CD14-positive monocyte (primary cell): ENCODE measurements around the gene ADAMTS17. TPM values are rescaled to one million over a fixed set of nuclear protein-coding genes. Genes with fewer than 3 reads are reported as not detected.

ENCODE experiments used
- DNase-seq, 3 donors: peaks; one replicate each; pipeline ENCODE4 v3.0.0-alpha.2; 2011 to 2022
- H2AFZ ChIP-seq: 2 replicates; pipeline ENCODE4 v1.6.0; 2012; ENCODE audit warnings: mild to moderate bottlenecking, low read depth, low read length, inconsistent platforms; ENCODE audit not compliant: insufficient read depth, poor library complexity, severe bottlenecking
- H3K27ac ChIP-seq, 2 donors: 1 replicate in 1 of 2; 2 replicates in 1 of 2; pipeline ENCODE4 v1.5.1; 2012 to 2013; ENCODE audit warnings: low read length in 2 of 2, control low read depth in 1 of 2, inconsistent platforms in 1 of 2, low read depth in 1 of 2, mild to moderate bottlenecking in 1 of 2
- H3K27me3 ChIP-seq, 2 donors: one replicate each; pipeline versions ENCODE4 v1.6.0 to v1.6.1; 2011 to 2013; ENCODE audit warnings: low read length in 2 of 2; ENCODE audit not compliant: control insufficient read depth in 2 of 2, insufficient read depth in 2 of 2
- H3K36me3 ChIP-seq, 2 donors: replicated peaks in 1 of 2; 1 replicate in 1 of 2; 2 replicates in 1 of 2; pipeline versions ENCODE4 v1.5.1 to v1.6.1; 2012 to 2013; ENCODE audit warnings: low read length in 2 of 2, control low read depth in 1 of 2, inconsistent platforms in 1 of 2, mild to moderate bottlenecking in 1 of 2; ENCODE audit not compliant: insufficient read depth in 2 of 2, control insufficient read depth in 1 of 2
- H3K4me1 ChIP-seq, 2 donors: 1 replicate in 1 of 2; 2 replicates in 1 of 2; pipeline versions ENCODE4 v1.5.1 to v1.6.1; 2012 to 2013; ENCODE audit warnings: low read length in 2 of 2, control low read depth in 1 of 2, inconsistent platforms in 1 of 2, mild to moderate bottlenecking in 1 of 2, moderate library complexity in 1 of 2; ENCODE audit not compliant: insufficient read depth in 2 of 2, control insufficient read depth in 1 of 2
- H3K4me2 ChIP-seq: replicated peaks from 2 replicates; pipeline ENCODE3; 2012; ENCODE audit warnings: low read length, moderate library complexity, mild to moderate bottlenecking; ENCODE audit not compliant: poor library complexity, severe bottlenecking; ENCODE audit errors: extremely low read depth
- H3K4me3 ChIP-seq, 3 experiments: fragments of 200-600 bp in 1 of 3; sonication (generic) in 1 of 3; replicated peaks in 1 of 3; 1 replicate in 2 of 3; 2 replicates in 1 of 3; pipeline ENCODE4 v1.5.1; 2011 to 2013; ENCODE audit warnings: low read length in 3 of 3, mild to moderate bottlenecking in 3 of 3, control low read depth in 2 of 3, low read depth in 2 of 3, inconsistent platforms in 1 of 3, moderate library complexity in 1 of 3
- H3K79me2 ChIP-seq: 2 replicates; pipeline ENCODE4 v1.6.0; 2012; ENCODE audit warnings: mild to moderate bottlenecking, control low read depth, inconsistent platforms, low read length, moderate library complexity; ENCODE audit not compliant: insufficient read depth
- H3K9ac ChIP-seq: 2 replicates; pipeline ENCODE4 v1.6.0; 2017; ENCODE audit warnings: low read length, mild to moderate bottlenecking; ENCODE audit not compliant: insufficient read depth, poor library complexity, severe bottlenecking
- H3K9me3 ChIP-seq, 2 donors: replicated peaks in 1 of 2; 1 replicate in 1 of 2; 2 replicates in 1 of 2; pipeline versions ENCODE4 v1.5.1 to v1.6.1; 2012 to 2013; ENCODE audit warnings: low read length in 2 of 2, control low read depth in 1 of 2; ENCODE audit not compliant: control insufficient read depth in 1 of 2, insufficient read depth in 1 of 2
- H4K20me1 ChIP-seq: 2 replicates; pipeline ENCODE4 v1.6.0; 2012; ENCODE audit warnings: mild to moderate bottlenecking, low read length, control low read depth, moderate library complexity; ENCODE audit not compliant: insufficient read depth
- H3K27ac Mint-ChIP-seq, 7 donors: one replicate each; pipeline ENCODE4 v1.8.0; 2020; ENCODE audit warnings: mild to moderate bottlenecking in 7 of 7, mixed read lengths in 7 of 7, moderate library complexity in 6 of 7, inconsistent platforms in 2 of 7
- H3K27me3 Mint-ChIP-seq, 3 donors: one replicate each; pipeline ENCODE4 v1.8.0; 2021 to 2022; ENCODE audit warnings: low read depth in 3 of 3, mild to moderate bottlenecking in 3 of 3, mixed read lengths in 3 of 3, moderate library complexity in 3 of 3, inconsistent platforms in 1 of 3
- H3K36me3 Mint-ChIP-seq, 2 donors: one replicate each; pipeline ENCODE4 v1.8.0; 2020; ENCODE audit warnings: mixed read lengths in 2 of 2, inconsistent platforms in 1 of 2, mild to moderate bottlenecking in 1 of 2
- H3K4me1 Mint-ChIP-seq: one replicate; pipeline ENCODE4 v1.8.0; 2020; ENCODE audit warnings: mild to moderate bottlenecking, mixed read lengths
- H3K4me3 Mint-ChIP-seq, 2 donors: one replicate each; pipeline ENCODE4 v1.8.0; 2020; ENCODE audit warnings: mild to moderate bottlenecking in 2 of 2, mixed read lengths in 2 of 2, moderate library complexity in 1 of 2
- H3K9me3 Mint-ChIP-seq, 7 donors: one replicate each; pipeline ENCODE4 v1.8.0; 2020 to 2022; ENCODE audit warnings: mixed read lengths in 7 of 7, mild to moderate bottlenecking in 6 of 7, moderate library complexity in 6 of 7, inconsistent platforms in 2 of 7
- CTCF ChIP-seq: fragments of 200-600 bp; IDR thresholded peaks from one replicate; pipeline ENCODE4 v1.8.0; 2022; ENCODE audit warnings: antibody characterized with exemption, mild to moderate bottlenecking
- WGBS: methylation state at CpG from one replicate; pipeline ENCODE4 v1.1.5; 2013; ENCODE audit warnings: missing lambda C conversion rate; ENCODE audit not compliant: insufficient coverage; 5-methylcytosine and 5-hydroxymethylcytosine counted together
- intact Hi-C, 2 donors: fragments of 100-400 bp; cut with micrococcal nuclease; formaldehyde crosslinking; loops; one replicate each; pipeline versions ENCODE4 v1.15.0 to v1.15.1; 2023
- polyA plus RNA-seq, 3 donors: library from polyadenylated mRNA; depleted of rRNA in 1 of 3; unstranded in 2 of 3; stranded (reverse) in 1 of 3; fragments of 300-500 nt in 2 of 3; fragments of >200 nt in 1 of 3; fragmentation: Illumina TruSeq in 2 of 3; gene quantifications; 1 replicate in 2 of 3; 2 replicates in 1 of 3; pipeline ENCODE4 v1.2.3, GENCODE V29; 2012 to 2021

ADAMTS17 gene
- polyA plus RNA-seq, 3 donors = 0.03 to 0.25 TPM; not detected in 1

DNA sequence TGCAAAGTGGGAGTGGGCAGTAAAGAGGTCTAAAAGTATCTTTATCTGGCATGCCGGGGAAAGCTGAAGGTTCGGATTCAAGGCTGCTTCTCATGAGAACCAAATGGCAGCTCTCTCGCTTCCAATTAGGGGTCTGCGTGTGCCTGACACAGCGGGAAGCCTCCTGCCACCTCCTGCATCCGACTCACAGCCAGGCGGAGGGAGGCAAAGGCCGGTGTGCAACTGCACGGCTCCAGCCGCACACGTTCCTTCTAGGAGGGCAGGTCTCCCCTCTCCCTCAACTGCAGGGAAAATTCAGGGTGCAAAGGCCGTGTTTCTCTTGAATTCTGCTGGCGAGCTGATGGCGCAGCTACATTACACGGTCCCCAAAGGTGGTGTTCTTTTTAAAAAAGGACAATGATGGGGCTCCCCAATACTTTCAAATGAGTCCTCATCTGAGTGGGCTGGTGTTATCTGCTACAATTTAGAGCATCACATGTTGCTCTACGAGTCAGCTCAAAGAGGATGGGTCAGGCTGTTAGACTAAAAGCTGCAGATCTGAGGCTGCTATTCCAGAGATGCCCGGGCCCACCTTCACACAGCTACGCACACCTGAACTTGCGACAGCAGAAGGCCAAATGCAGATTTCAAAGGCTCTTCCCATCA, 226.6 kb downstream of the ADAMTS17 start:
- Mint-ChIP-seq H3K36me3 (no peaks in the 10 kb centered on the region), H3K4me1 (peaks cover 10% of the 10 kb centered on the region), H3K4me3 (no peak overlapping the region), H3K9me3 (peaks cover 8 to 17% (median 10%) of the 10 kb centered on the region in 7 donors), H3K27me3 (peaks cover 0 to 13% (median 7%) of the 10 kb centered on the region in 3 donors), H3K27ac (no peak overlapping the region)
- H3K27ac ChIP-seq = no peak overlapping the region
- no peaks in the 10 kb centered on the region for H3K36me3 ChIP-seq
- no peak overlapping the region for H3K9ac ChIP-seq
- H2AFZ ChIP-seq = no peak overlapping the region
- H3K4me1 ChIP-seq = no peaks in the 10 kb centered on the region
- intact Hi-C loops = no loop called here
- H3K4me2 ChIP-seq = no peak overlapping the region
- H4K20me1 ChIP-seq = no peaks in the 10 kb centered on the region
- no peaks in the 10 kb centered on the region for H3K27me3 ChIP-seq
- peaks cover 11 to 21% of the 10 kb centered on the region in 2 donors for H3K9me3 ChIP-seq
- no peak for TF ChIP-seq CTCF
- no peaks in the 10 kb centered on the region for H3K79me2 ChIP-seq
- WGBS = 76% methylated on average over 19 of the region's 19 CpGs
- no peak overlapping the region for H3K4me3 ChIP-seq
- no peak for DNase-seq

DNA sequence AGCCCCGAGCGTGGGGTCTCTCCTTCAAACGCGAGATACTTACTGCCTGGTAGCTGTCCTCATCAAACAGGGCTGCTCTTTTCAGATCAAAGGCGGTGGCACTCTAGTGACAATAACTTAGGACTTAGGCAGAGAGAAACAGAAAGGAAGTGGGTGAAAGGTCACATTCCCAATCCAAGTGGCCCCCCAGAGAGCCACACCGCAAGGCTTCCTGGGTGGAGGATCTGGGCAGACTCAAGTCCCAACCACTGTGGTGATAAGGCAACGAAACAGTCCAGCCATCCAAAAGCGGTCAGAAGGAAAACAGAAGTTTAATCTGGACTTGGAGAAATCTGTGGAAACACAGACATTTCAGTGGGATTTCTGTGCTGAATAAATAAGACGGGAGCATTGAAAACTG, 227.2 kb downstream of the ADAMTS17 start:
- no peak overlapping the region for H3K4me2 ChIP-seq
- no peaks in the 10 kb centered on the region for H3K4me1 ChIP-seq
- Mint-ChIP-seq H3K27ac (no peak overlapping the region), H3K36me3 (no peaks in the 10 kb centered on the region), H3K4me1 (peaks cover 10% of the 10 kb centered on the region), H3K9me3 (peaks cover 5 to 13% (median 9%) of the 10 kb centered on the region in 7 donors), H3K27me3 (peaks cover 0 to 13% (median 7%) of the 10 kb centered on the region in 3 donors), H3K4me3 (no peak overlapping the region)
- 42% methylated on average over 4 of the region's 9 CpGs for WGBS
- H4K20me1 ChIP-seq = no peaks in the 10 kb centered on the region
- no peaks in the 10 kb centered on the region for H3K27me3 ChIP-seq
- peaks cover 10 to 15% of the 10 kb centered on the region in 2 donors for H3K9me3 ChIP-seq
- H2AFZ ChIP-seq = no peak overlapping the region
- no peaks in the 10 kb centered on the region for H3K36me3 ChIP-seq
- H3K79me2 ChIP-seq = no peaks in the 10 kb centered on the region
- H3K4me3 ChIP-seq = no peak overlapping the region
- intact Hi-C loops = no loop called here
- DNase-seq = no peak
- H3K27ac ChIP-seq = no peak overlapping the region
- TF ChIP-seq CTCF = no peak
- no peak overlapping the region for H3K9ac ChIP-seq
